HepG2 (cell line): Measurements from ENCODE around the gene P3H4. TPM values are rescaled to one million over a fixed set of nuclear protein-coding genes. Genes with fewer than 3 reads are reported as not detected.

Source experiments
- AKAP8 ChIP-seq: sonication (generic); formaldehyde crosslinking; IDR thresholded peaks from 2 replicates; pipeline ENCODE4 v1.5.1; 2020; ENCODE audit warnings: mild to moderate bottlenecking, missing genetic modification reagents
- CEBPB ChIP-seq: IDR thresholded peaks from 2 replicates; pipeline ENCODE4 v1.6.1; 2011; ENCODE audit warnings: low read depth, low read length, improper control_type of control experiment, borderline replicate concordance
- IRF9 ChIP-seq: sonication (generic); formaldehyde crosslinking; IDR thresholded peaks from 2 replicates; pipeline ENCODE4 v1.8.0; 2022; ENCODE audit warnings: missing genetic modification reagents, mild to moderate bottlenecking, borderline replicate concordance
- IRX3 ChIP-seq: sonication (generic); formaldehyde crosslinking; IDR thresholded peaks from 2 replicates; pipeline ENCODE4 v1.8.1; 2023; ENCODE audit warnings: mild to moderate bottlenecking, low read depth, missing genetic modification reagents, borderline replicate concordance
- PAWR ChIP-seq: sonication (generic); formaldehyde crosslinking; IDR thresholded peaks from 2 replicates; pipeline ENCODE4 v1.4.0; 2020; ENCODE audit warnings: missing genetic modification reagents, mild to moderate bottlenecking, borderline replicate concordance
- SATB2 ChIP-seq: sonication (generic); formaldehyde crosslinking; IDR thresholded peaks from 2 replicates; pipeline ENCODE4 v1.5.0; 2020; ENCODE audit warnings: missing genetic modification reagents
- TSC22D2 ChIP-seq: sonication (generic); formaldehyde crosslinking; IDR thresholded peaks from 2 replicates; pipeline ENCODE4 v1.5.1; 2020; ENCODE audit warnings: missing genetic modification reagents, mild to moderate bottlenecking, borderline replicate concordance
- ZBTB21 ChIP-seq: sonication (generic); formaldehyde crosslinking; IDR thresholded peaks from 2 replicates; pipeline ENCODE4 v1.4.0; 2020; ENCODE audit warnings: missing genetic modification reagents
- ZNF256 ChIP-seq: sonication (generic); formaldehyde crosslinking; conservative IDR thresholded peaks from 2 replicates; pipeline ENCODE4 v1.4.0; 2020; ENCODE audit warnings: missing genetic modification reagents
- ZNF274 ChIP-seq: sonication (generic); formaldehyde crosslinking; IDR thresholded peaks from 2 replicates; pipeline ENCODE4 v1.5.1; 2020; ENCODE audit warnings: mild to moderate bottlenecking, missing genetic modification reagents
- ZNF350 ChIP-seq: sonication (generic); formaldehyde crosslinking; IDR thresholded peaks from 2 replicates; pipeline ENCODE4 v1.4.0; 2020; ENCODE audit warnings: mild to moderate bottlenecking, low read depth, missing genetic modification reagents, borderline replicate concordance
- ZNF530 ChIP-seq: sonication (generic); formaldehyde crosslinking; IDR thresholded peaks from 2 replicates; pipeline ENCODE4 v1.5.0; 2020; ENCODE audit warnings: low read depth, mild to moderate bottlenecking, missing genetic modification reagents
- ZNF709 ChIP-seq: sonication (generic); formaldehyde crosslinking; IDR thresholded peaks from 2 replicates; pipeline ENCODE4 v1.5.0; 2020; ENCODE audit warnings: mild to moderate bottlenecking, missing genetic modification reagents
- ZNF782 ChIP-seq: sonication (generic); formaldehyde crosslinking; IDR thresholded peaks from 2 replicates; pipeline ENCODE4 v1.4.0; 2020; ENCODE audit warnings: missing genetic modification reagents, mild to moderate bottlenecking, borderline replicate concordance
- ZSCAN9 ChIP-seq: IDR thresholded peaks from 2 replicates; pipeline ENCODE4 v1.6.1; 2016; ENCODE audit warnings: borderline replicate concordance
- polyA plus RNA-seq, 8 experiments: library from polyadenylated mRNA; depleted of rRNA in 3 of 8; stranded (reverse) in 7 of 8; unstranded in 1 of 8; fragments of >200 nt; fragmentation: Illumina TruSeq in 4 of 8; extraction: Trizol in 4 of 8; gene quantifications; 2 replicates each; pipeline versions ENCODE4 v1.2.1 to v1.2.3, GENCODE V29; 2011 to 2016; ENCODE audit warnings: low read depth in 4 of 8, missing spikeins in 1 of 8, mixed read lengths in 1 of 8; ENCODE audit not compliant: insufficient read depth in 1 of 8
- total RNA-seq, 5 experiments: library from RNA; depleted of rRNA; stranded (reverse); fragments of >200 nt; fragmentation: Illumina TruSeq; extraction: Trizol; gene quantifications; 2 replicates each; pipeline ENCODE4 v1.2.3, GENCODE V29; 2016; ENCODE audit warnings: low read depth in 1 of 5
- TF ChIP-seq, protein P1 (sequence below): sonication (generic); formaldehyde crosslinking; IDR thresholded peaks from one replicate; pipeline ENCODE4 v1.5.1; 2020; ENCODE audit warnings: mild to moderate bottlenecking, missing genetic modification reagents; ENCODE audit errors: not compliant biosample characterization

Gene P3H4
- total and polyA plus RNA-seq, 2 of the 13 experiments (the other 11 are each of a cell fraction or from before 2014, with no cell fraction given) = 37.1 to 50.6 TPM

GRCh38 chr17:41777574-41778188, 34.1 kb downstream of the P3H4 start (continued):
- TF ChIP-seq ZNF530 (CRISPR knock-in tag) = no peak
- no peak for TF ChIP-seq ZSCAN9
- 0 out of 2 replicates have a peak, but pooled peaks have one; percentile 38 for TF ChIP-seq ZNF274 (CRISPR knock-in tag)
- TF ChIP-seq PAWR (CRISPR knock-in tag) = 0 out of 2 replicates have a peak, but pooled peaks have one; percentile 49
- TF ChIP-seq ZNF256 (CRISPR knock-in tag) = no peak
- TF ChIP-seq, protein P1, sequence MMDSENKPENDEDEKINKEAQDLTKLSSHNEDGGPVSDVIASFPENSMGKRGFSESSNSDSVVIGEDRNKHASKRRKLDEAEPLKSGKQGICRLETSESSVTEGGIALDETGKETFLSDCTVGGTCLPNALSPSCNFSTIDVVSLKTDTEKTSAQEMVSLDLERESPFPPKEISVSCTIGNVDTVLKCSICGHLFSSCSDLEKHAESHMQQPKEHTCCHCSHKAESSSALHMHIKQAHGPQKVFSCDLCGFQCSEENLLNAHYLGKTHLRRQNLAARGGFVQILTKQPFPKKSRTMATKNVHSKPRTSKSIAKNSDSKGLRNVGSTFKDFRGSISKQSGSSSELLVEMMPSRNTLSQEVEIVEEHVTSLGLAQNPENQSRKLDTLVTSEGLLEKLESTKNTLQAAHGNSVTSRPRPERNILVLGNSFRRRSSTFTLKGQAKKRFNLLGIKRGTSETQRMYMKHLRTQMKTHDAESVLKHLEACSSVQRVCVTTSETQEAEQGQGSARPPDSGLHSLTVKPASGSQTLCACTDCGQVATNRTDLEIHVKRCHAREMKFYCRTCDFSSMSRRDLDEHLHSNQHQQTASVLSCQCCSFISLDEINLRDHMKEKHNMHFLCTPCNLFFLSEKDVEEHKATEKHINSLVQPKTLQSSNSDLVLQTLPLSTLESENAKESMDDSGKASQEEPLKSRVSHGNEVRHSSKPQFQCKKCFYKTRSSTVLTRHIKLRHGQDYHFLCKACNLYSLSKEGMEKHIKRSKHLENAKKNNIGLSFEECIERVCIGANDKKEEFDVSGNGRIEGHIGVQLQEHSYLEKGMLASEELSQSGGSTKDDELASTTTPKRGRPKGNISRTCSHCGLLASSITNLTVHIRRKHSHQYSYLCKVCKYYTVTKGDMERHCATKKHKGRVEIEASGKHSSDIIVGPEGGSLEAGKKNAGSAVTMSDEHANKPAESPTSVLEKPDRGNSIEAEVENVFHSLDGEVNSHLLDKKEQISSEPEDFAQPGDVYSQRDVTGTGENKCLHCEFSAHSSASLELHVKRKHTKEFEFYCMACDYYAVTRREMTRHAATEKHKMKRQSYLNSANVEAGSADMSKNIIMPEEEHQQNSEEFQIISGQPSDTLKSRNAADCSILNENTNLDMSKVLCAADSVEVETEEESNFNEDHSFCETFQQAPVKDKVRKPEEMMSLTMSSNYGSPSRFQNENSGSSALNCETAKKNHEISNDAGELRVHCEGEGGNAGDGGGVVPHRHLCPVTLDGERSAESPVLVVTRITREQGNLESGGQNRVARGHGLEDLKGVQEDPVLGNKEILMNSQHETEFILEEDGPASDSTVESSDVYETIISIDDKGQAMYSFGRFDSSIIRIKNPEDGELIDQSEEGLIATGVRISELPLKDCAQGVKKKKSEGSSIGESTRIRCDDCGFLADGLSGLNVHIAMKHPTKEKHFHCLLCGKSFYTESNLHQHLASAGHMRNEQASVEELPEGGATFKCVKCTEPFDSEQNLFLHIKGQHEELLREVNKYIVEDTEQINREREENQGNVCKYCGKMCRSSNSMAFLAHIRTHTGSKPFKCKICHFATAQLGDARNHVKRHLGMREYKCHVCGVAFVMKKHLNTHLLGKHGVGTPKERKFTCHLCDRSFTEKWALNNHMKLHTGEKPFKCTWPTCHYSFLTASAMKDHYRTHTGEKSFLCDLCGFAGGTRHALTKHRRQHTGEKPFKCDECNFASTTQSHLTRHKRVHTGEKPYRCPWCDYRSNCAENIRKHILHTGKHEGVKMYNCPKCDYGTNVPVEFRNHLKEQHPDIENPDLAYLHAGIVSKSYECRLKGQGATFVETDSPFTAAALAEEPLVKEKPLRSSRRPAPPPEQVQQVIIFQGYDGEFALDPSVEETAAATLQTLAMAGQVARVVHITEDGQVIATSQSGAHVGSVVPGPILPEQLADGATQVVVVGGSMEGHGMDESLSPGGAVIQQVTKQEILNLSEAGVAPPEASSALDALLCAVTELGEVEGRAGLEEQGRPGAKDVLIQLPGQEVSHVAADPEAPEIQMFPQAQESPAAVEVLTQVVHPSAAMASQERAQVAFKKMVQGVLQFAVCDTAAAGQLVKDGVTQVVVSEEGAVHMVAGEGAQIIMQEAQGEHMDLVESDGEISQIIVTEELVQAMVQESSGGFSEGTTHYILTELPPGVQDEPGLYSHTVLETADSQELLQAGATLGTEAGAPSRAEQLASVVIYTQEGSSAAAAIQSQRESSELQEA (CRISPR knock-in tag) = peak; percentile 11
- no peak for TF ChIP-seq ZNF709 (CRISPR knock-in tag)
- no peak for TF ChIP-seq IRX3 (CRISPR knock-in tag)
- TF ChIP-seq TSC22D2 = no peak
- peak; percentile 24; the same call in 1 of the 2 replicates for TF ChIP-seq IRF9 (CRISPR knock-in tag)
- peak; percentile 69; the same call in 1 of the 2 replicates for TF ChIP-seq SATB2
- no peak for TF ChIP-seq ZBTB21
- TF ChIP-seq CEBPB = no peak
- no peak for TF ChIP-seq ZNF782 (CRISPR knock-in tag)
- TF ChIP-seq ZNF350 (CRISPR knock-in tag) = peak; percentile 79
- TF ChIP-seq AKAP8 (CRISPR knock-in tag) = no peak
